Suprapubic skin (tissue), 4 donors: ENCODE results near the gene PCBD2. TPM values are rescaled to one million over a fixed set of nuclear protein-coding genes. Genes with fewer than 3 reads are reported as not detected.

Experiments
- DNase-seq, 2 donors: peaks; one replicate each; pipeline ENCODE4 v3.0.0-alpha.2; 2019; ENCODE audit warnings: low spot score in 2 of 2
- H3K27ac ChIP-seq: fragments of 200-600 bp; sonication (generic); one replicate; pipeline ENCODE4 v1.5.1; 2019
- H3K27me3 ChIP-seq: fragments of 200-600 bp; sonication (generic); one replicate; pipeline ENCODE4 v1.5.1; 2019
- H3K36me3 ChIP-seq: fragments of 200-600 bp; sonication (generic); one replicate; pipeline ENCODE4 v1.5.1; 2019
- H3K4me1 ChIP-seq: fragments of 200-600 bp; sonication (generic); one replicate; pipeline ENCODE4 v1.5.1; 2019
- H3K4me3 ChIP-seq: fragments of 200-600 bp; sonication (generic); one replicate; pipeline ENCODE4 v1.5.1; 2019; ENCODE audit warnings: mild to moderate bottlenecking
- H3K9me3 ChIP-seq: fragments of 200-600 bp; sonication (generic); one replicate; pipeline ENCODE4 v1.5.1; 2019
- EP300 ChIP-seq: sonication (generic); formaldehyde crosslinking; IDR thresholded peaks from one replicate; pipeline ENCODE4 v1.6.1; 2017; ENCODE audit warnings: antibody characterized with exemption
- POLR2A ChIP-seq, 2 donors: fragments of 450-650 bp; IDR thresholded peaks; one replicate each; pipeline ENCODE4 v1.6.1; 2017; ENCODE audit warnings: antibody characterized with exemption in 2 of 2, mild to moderate bottlenecking in 2 of 2, moderate library complexity in 2 of 2
- POLR2AphosphoS5 ChIP-seq, 3 donors: sonication (generic); formaldehyde crosslinking; IDR thresholded peaks; one replicate each; pipeline ENCODE4 v1.6.1; 2017; ENCODE audit warnings: antibody characterized with exemption in 3 of 3
- WGBS: methylation state at CpG from one replicate; pipeline ENCODE4 v1.1.5; 2018; 5-methylcytosine and 5-hydroxymethylcytosine counted together
- total RNA-seq, 4 donors: library from RNA; depleted of rRNA; stranded (reverse); fragments of >200 nt; gene quantifications; one replicate each; pipeline ENCODE4 v1.1.0, GENCODE V29; 2016
- TF ChIP-seq, protein P1 (sequence below), 2 donors: fragments of 200-600 bp in 1 of 2; fragments of 450-650 bp in 1 of 2; sonication (generic) in 1 of 2; IDR thresholded peaks; one replicate each; pipeline ENCODE4 v1.5.1; 2016 to 2019; ENCODE audit warnings: antibody characterized with exemption in 2 of 2, mild to moderate bottlenecking in 1 of 2, moderate library complexity in 1 of 2

The PCBD2 gene
- total RNA-seq, 4 donors from 2014 or later, result 8.2 to 13.4 (median 9.1) TPM

DNA sequence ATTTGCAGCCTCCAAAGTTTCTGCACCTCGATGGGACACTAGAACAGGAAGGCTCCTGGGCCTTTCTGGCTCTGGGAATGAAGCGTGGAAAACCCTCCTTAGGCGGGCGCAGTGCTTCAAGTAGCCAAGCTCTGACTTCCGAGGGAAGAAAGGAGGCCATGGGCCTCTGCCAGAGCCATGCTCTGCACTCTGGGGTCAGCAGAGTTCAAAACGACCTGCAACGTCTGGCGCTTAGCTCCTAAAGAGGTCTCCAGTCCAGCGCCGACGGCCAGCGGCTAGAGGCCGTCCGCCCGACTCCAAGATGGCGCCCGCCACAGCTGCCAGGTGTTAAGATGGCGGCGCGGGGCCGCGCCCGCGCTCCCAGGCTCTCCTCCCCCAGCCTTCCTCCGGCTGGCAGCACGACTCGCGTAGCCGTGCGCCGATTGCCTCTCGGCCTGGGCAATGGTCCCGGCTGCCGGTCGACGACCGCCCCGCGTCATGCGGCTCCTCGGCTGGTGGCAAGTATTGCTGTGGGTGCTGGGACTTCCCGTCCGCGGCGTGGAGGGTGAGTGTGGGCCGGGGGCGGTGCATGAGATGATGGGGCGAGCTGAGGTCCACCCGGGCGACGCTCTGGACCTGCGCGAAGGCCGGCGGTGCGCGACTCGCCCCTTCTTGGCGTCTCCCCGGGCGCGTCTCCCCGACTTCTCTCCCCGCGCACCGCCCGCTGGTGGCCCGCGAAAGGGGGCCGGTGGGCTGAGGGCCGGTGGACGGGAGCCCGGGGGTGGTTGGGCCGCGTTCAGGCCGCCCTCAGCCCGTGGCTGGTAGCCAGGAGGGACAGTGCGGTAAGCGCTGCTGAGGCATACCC, 30.7 kb upstream of the PCBD2 start, which contains the start of gene TXNDC15:
Gene TXNDC15, plus strand, starts transcription at position 385 of the 844 bp plus-strand sequence. Its CDS starts 57 bp downstream, at position 442.
- peaks cover 24% of the 10 kb centered on the region for H3K4me1 ChIP-seq
- H3K27ac ChIP-seq, result peak within 1 kb of the TSS; percentile 93
- H3K27me3 ChIP-seq, result no peaks in the 10 kb centered on the region
- peak within 1 kb of the TSS; percentile 96 for H3K4me3 ChIP-seq
- H3K9me3 ChIP-seq, result no peaks in the 10 kb centered on the region
- DNase-seq, result peak; percentile 90 to 91
- H3K36me3 ChIP-seq, result no peaks in the 10 kb centered on the region
- WGBS, result 2% methylated on average over 32 of the region's 79 CpGs
- TF ChIP-seq, protein P1, sequence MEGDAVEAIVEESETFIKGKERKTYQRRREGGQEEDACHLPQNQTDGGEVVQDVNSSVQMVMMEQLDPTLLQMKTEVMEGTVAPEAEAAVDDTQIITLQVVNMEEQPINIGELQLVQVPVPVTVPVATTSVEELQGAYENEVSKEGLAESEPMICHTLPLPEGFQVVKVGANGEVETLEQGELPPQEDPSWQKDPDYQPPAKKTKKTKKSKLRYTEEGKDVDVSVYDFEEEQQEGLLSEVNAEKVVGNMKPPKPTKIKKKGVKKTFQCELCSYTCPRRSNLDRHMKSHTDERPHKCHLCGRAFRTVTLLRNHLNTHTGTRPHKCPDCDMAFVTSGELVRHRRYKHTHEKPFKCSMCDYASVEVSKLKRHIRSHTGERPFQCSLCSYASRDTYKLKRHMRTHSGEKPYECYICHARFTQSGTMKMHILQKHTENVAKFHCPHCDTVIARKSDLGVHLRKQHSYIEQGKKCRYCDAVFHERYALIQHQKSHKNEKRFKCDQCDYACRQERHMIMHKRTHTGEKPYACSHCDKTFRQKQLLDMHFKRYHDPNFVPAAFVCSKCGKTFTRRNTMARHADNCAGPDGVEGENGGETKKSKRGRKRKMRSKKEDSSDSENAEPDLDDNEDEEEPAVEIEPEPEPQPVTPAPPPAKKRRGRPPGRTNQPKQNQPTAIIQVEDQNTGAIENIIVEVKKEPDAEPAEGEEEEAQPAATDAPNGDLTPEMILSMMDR (IDR thresholded peaks at IDR 0.05), result no peak
- TF ChIP-seq POLR2AphosphoS5 (IDR thresholded peaks at IDR 0.05) (peak in 2 of 3 donors; percentile 48 to 75), POLR2A (IDR thresholded peaks at IDR 0.05) (peak; percentile 13 to 63), EP300 (no peak)

DNA sequence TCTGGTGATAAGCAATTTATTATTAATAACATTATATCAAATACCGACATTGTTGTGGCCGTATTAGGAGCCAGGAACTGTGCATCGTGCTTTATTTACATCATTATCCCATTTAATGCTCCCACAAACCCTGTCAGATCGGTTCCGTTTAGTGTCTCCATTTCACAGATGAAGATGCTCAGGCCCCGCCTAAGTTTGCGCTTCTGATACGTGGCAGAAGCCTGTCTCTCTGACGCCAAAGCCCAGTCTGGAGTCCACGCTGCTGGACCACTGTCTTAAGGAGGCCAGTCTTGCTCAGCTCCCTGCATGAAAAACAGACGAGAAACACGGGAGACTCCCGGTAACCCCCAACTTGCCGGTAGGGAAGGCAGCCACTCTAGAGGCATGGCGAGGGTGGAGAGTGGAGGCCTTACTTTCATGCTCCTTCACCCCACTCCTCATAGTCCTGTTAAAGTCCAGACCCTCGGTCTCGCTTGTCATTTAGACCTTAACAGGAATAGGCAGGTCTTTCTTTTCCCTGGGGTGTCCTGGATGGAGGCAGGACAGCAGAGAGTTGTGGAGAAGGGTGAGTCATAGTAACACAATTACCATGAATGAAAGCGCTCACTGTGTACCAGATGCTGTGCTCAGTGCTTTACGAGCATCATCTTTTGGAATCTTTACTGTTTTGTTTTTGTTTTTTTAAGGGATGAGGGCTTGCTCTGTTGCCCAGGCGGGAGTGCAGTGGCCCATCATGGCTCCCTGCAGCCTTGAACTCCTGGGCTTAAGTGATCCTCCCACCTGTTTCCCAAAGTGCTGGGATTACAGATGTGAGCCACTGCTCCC, 29.9 kb upstream of the PCBD2 start:
- DNase-seq, result peak in 1 of 2 donors; percentile 76
- H3K36me3 ChIP-seq, result no peaks in the 10 kb centered on the region
- peaks cover 24% of the 10 kb centered on the region for H3K4me1 ChIP-seq
- TF ChIP-seq, protein P1 (IDR thresholded peaks at IDR 0.05), result no peak
- TF ChIP-seq EP300 (no peak), POLR2A (IDR thresholded peaks at IDR 0.05) (no peak), POLR2AphosphoS5 (IDR thresholded peaks at IDR 0.05) (no peak)
- H3K27ac ChIP-seq, result peak overlapping the region; percentile 93
- peak overlapping the region; percentile 96 for H3K4me3 ChIP-seq
- H3K27me3 ChIP-seq, result no peaks in the 10 kb centered on the region
- no peaks in the 10 kb centered on the region for H3K9me3 ChIP-seq
- 8% methylated on average over 17 of the region's 20 CpGs for WGBS

DNA sequence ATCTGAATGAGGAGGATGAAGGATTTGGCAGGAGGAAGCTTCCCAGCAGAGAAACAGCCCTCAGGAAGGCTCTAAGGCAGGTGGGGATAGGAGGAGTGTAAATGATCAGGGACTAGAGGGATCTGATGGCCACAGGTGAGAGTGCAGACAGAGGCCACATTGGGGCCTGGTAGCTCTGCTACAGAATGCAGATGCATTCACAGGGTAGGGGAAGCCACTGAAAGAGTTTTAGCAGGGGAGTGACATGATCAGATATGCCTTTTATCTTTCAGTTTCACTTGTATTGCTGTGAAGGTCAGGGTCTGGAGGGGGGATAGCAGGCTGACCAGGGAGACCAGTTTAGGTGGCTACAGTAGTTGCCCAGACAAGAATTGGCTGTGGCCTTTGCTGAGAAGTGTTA, 27.8 kb upstream of the PCBD2 start:
- H3K27ac ChIP-seq, result no peak overlapping the region
- H3K27me3 ChIP-seq, result no peaks in the 10 kb centered on the region

DNA sequence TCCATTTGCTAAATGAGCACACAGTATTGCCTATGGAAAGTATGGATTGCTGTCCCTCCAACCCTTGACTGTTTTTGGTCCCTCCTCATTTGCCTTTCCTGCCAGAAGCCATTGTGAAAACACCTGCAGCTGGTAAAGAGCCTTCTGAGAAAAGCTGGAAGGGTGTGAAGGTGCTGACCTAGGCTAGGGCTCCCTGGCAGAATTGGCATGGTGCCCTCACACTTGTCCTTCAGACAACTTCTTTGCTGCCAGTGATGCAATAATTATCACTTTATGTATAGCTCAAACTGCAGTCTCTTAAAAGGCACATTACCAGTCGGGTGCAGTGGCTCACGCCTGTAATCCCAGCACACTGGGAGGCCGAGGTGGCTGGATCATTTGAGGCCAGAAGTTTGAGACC, 26.5 kb upstream of the PCBD2 start:
- H3K27ac ChIP-seq, result no peak overlapping the region

More for the DNA sequence above, 27.8 kb upstream of the PCBD2 start:
- Histone ChIP-seq H3K4me3 (no peak overlapping the region), H3K9me3 (no peaks in the 10 kb centered on the region), H3K4me1 (peaks cover 24% of the 10 kb centered on the region), H3K36me3 (no peaks in the 10 kb centered on the region)
- DNase-seq, result no peak
- no peak for TF ChIP-seq POLR2AphosphoS5 (IDR thresholded peaks at IDR 0.05)
- no peak for TF ChIP-seq EP300
- TF ChIP-seq POLR2A (IDR thresholded peaks at IDR 0.05), result no peak
- TF ChIP-seq, protein P1 (IDR thresholded peaks at IDR 0.05), result no peak

More for the DNA sequence above, 26.5 kb upstream of the PCBD2 start:
- peaks cover 23% of the 10 kb centered on the region for H3K4me1 ChIP-seq
- no peak for DNase-seq
- no peaks in the 10 kb centered on the region for H3K27me3 ChIP-seq
- H3K36me3 ChIP-seq, result no peaks in the 10 kb centered on the region
- 98% methylated on average over 3 of the region's 3 CpGs for WGBS
- no peaks in the 10 kb centered on the region for H3K9me3 ChIP-seq
- H3K4me3 ChIP-seq, result no peak overlapping the region
- no peak for TF ChIP-seq POLR2A (IDR thresholded peaks at IDR 0.05)
- TF ChIP-seq, protein P1 (IDR thresholded peaks at IDR 0.05), result no peak
